Measurements from ENCODE around the gene ZNF497. TPM values are rescaled to one million over a fixed set of nuclear protein-coding genes. Genes with fewer than 3 reads are reported as not detected.

Gene ZNF497
- total and polyA plus RNA-seq, 2 of the 13 experiments (the other 11 are each of a cell fraction or from before 2014, with no cell fraction given), result 1.5 to 1.9 TPM

GRCh38 chr19:58408152-58409009 lies 45.8 kb upstream of the ZNF497 start, which contains the start of gene ZNF584 (continued):
- no peak for TF ChIP-seq ZNF280D (CRISPR knock-in tag; IDR thresholded peaks at IDR 0.05)
- 0 out of 2 replicates have a peak, but pooled peaks have one; percentile 54 for TF ChIP-seq ZNF564 (CRISPR knock-in tag; IDR thresholded peaks at IDR 0.05)
- no peak for TF ChIP-seq ZNF256 (CRISPR knock-in tag; conservative IDR thresholded peaks at IDR 0.05)
- TF ChIP-seq RFXANK (CRISPR knock-in tag; IDR thresholded peaks at IDR 0.05), result peak; percentile 14; the same call in 1 of the 2 replicates
- TF ChIP-seq ZNF629 (CRISPR knock-in tag; conservative IDR thresholded peaks at IDR 0.05), result no peak
- peak; percentile 65; the same call in 1 of the 2 replicates for TF ChIP-seq MXD4 (CRISPR knock-in tag; IDR thresholded peaks at IDR 0.05)
- TF ChIP-seq HNRNPK (IDR thresholded peaks at IDR 0.05; ENCODE audit: low read depth, low read length, poor library complexity, severe bottlenecking), result peak; percentile 18
- TF ChIP-seq HOXA9 (CRISPR knock-in tag; IDR thresholded peaks at IDR 0.05; ENCODE audit: borderline replicate concordance), result no peak
- TF ChIP-seq ZNF354B (CRISPR knock-in tag; IDR thresholded peaks at IDR 0.05), result peak; percentile 85; the same call in 1 of the 2 replicates
- no peak for TF ChIP-seq ZFP82 (CRISPR knock-in tag; IDR thresholded peaks at IDR 0.05; ENCODE audit: borderline replicate concordance)
- TF ChIP-seq CC2D1A (CRISPR knock-in tag; IDR thresholded peaks at IDR 0.05), result no peak
- peak; percentile 90; the same call in 1 of the 2 replicates for TF ChIP-seq ZNF33A (CRISPR knock-in tag; IDR thresholded peaks at IDR 0.05; ENCODE audit: borderline replicate concordance)
- no peak for TF ChIP-seq NAIF1 (CRISPR knock-in tag; IDR thresholded peaks at IDR 0.05; ENCODE audit: borderline replicate concordance)
- TF ChIP-seq MTF2 (CRISPR knock-in tag; IDR thresholded peaks at IDR 0.05; ENCODE audit: borderline replicate concordance), result no peak; the same call in 1 of the 2 replicates
- no peak for TF ChIP-seq NCOA1 (CRISPR knock-in tag; IDR thresholded peaks at IDR 0.05)
- no peak for TF ChIP-seq NBN (conservative IDR thresholded peaks at IDR 0.05)
- TF ChIP-seq ZNF512B (CRISPR knock-in tag; IDR thresholded peaks at IDR 0.05; ENCODE audit: borderline replicate concordance), result no peak
- TF ChIP-seq, protein P1, sequence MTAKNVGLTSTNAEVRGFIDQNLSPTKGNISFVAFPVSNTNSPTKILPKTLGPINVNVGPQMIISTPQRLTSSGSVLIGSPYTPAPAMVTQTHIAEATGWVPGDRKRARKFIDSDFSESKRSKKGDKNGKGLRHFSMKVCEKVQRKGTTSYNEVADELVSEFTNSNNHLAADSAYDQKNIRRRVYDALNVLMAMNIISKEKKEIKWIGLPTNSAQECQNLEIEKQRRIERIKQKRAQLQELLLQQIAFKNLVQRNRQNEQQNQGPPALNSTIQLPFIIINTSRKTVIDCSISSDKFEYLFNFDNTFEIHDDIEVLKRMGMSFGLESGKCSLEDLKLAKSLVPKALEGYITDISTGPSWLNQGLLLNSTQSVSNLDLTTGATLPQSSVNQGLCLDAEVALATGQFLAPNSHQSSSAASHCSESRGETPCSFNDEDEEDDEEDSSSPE (CRISPR knock-in tag; IDR thresholded peaks at IDR 0.05), result 0 out of 2 replicates have a peak, but pooled peaks have one; percentile 72
- peak; percentile 42; the same call in 1 of the 2 replicates for TF ChIP-seq ZNF512 (CRISPR knock-in tag; IDR thresholded peaks at IDR 0.05)
- peak; percentile 54; the same call in 1 of the 2 replicates for TF ChIP-seq DMAP1 (CRISPR knock-in tag; IDR thresholded peaks at IDR 0.05)
- peak; percentile 83; the same call in 1 of the 2 replicates for TF ChIP-seq ZNF761 (CRISPR knock-in tag; conservative IDR thresholded peaks at IDR 0.05)
